GM12874 (cell line): ENCODE measurements around the gene ABLIM3.

ENCODE experiments used
- TF ChIP-seq, protein P1 (sequence below): IDR thresholded peaks from 2 replicates; pipeline ENCODE4 v1.5.1; 2011; ENCODE audit warnings: low read depth, mild to moderate bottlenecking, control low read depth, low read length, moderate library complexity; ENCODE audit not compliant: insufficient read depth

Gene ABLIM3

DNA sequence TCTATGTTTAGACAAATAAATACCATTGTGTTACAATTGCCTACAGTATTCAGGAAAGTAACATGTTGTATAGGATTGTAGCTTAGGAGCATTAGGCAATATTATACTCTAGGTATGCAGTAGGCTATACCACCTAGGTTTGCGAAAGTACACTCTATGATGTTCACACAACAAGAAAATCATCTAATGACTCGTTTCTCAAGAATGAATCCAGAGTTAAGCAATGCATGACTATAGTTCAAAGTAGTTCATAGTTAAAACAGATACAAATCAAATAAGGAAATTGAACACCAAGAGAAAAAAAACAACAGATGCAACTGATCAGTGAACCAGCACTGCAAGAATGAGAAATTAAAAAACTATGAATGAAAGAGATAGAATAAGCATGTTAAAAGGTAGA, 27.6 kb upstream of the ABLIM3 start:
- TF ChIP-seq, protein P1, sequence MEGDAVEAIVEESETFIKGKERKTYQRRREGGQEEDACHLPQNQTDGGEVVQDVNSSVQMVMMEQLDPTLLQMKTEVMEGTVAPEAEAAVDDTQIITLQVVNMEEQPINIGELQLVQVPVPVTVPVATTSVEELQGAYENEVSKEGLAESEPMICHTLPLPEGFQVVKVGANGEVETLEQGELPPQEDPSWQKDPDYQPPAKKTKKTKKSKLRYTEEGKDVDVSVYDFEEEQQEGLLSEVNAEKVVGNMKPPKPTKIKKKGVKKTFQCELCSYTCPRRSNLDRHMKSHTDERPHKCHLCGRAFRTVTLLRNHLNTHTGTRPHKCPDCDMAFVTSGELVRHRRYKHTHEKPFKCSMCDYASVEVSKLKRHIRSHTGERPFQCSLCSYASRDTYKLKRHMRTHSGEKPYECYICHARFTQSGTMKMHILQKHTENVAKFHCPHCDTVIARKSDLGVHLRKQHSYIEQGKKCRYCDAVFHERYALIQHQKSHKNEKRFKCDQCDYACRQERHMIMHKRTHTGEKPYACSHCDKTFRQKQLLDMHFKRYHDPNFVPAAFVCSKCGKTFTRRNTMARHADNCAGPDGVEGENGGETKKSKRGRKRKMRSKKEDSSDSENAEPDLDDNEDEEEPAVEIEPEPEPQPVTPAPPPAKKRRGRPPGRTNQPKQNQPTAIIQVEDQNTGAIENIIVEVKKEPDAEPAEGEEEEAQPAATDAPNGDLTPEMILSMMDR = no peak

DNA sequence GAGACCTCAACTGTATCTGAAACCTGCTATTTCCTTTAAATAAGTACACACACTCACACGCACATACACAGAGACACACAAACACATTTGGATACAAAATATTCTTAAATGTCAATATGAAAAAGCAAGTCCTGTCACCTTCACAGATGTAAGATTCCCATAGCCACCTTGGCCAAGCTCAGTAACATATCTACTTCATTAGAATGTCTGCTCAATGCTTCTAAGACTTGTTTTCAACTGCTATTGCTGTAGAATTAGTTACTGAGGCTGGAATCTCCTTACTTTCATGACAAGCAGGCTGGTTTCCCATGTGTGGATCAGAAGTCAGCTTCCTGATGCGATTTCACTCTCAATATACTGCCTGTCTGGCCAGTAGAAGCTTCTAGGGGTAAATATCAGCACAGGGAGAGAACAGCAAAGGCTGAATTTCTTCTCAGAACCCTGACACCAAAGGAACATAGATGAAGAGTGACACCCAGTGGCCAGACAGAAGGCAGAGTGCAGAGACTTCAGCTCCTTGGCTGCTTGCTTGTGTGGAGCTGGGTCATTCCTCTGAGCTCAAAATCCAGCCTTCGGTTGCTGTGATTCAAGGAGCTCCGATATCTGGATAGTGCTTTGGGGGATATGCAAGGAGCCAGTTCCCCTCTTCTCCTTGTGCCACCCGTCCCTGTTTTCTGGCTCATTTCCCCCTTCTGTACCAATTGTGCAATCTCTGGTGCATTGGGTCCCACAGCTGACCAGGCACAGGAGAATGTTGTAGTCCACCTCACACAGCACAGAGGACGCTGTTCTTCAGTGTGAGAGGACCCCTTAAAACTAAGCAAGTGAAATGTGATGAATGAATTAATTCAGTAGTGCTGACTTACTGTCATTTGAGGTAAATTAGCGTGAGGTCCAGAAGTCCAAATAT, 26.6 kb upstream of the ABLIM3 start:
- TF ChIP-seq, protein P1 = peak; percentile 70

DNA sequence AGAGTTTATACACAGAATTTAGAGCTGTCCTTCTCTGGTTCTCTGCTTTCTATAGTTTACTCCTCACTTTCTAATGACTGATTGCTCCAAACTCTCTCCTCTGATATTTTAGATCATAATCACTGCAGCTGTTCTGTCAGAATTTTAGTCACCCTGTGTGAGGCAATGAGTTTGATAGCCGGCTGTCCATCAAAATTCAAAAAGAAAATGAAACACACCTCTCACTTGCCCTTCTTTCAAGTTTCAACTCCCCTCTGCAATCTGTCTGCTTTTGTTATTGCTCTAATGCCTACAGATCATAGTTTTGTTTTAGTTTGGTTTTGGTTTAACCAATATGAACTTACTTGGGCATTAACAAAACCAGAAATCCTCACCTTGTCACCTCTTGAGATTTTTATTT, 23.3 kb upstream of the ABLIM3 start:
- TF ChIP-seq, protein P1 = no peak

DNA sequence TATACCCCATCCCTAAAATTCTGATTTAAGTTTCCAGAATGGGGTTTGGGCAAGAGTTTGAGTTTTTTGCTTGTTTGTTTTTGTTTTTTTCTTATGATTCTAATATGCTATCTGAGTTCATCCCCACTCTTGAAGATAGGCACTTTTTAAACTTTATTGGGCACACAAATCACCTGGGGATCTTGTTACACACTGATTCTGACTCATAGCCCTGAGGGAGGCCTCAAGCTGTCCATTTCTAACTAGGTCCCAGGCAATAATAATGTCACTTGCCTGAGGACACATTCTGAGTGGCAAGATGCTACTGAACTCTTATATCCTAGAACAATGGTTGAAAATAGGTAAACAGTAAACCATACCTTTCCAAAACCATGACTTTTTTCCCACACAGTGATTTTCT, 22.8 kb upstream of the ABLIM3 start:
- TF ChIP-seq, protein P1 = no peak

DNA sequence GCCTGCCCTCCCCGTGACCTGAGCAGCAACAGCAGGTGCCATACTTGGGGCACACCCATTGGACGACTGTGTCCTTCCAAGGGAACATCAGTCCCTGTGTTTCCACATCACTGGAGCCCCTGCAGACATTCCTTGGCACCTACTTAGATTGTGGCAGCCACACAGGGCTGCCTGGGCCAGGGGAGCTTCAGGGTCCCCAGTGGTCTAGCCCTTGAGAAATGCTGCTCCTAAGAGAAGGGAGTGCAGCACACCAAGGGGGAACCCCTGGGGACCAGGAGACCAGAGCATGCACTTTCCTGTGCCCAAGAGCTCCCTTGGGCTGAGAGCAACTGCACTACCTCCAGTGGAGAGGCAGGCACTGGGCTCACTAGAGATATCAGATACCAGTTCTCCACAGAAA, 20.1 kb upstream of the ABLIM3 start:
- TF ChIP-seq, protein P1 = no peak

- TF ChIP-seq, protein P1 = no peak
These were observed 18.1 kb upstream of the ABLIM3 start for GRCh38 chr5:149123211-149123610.

DNA sequence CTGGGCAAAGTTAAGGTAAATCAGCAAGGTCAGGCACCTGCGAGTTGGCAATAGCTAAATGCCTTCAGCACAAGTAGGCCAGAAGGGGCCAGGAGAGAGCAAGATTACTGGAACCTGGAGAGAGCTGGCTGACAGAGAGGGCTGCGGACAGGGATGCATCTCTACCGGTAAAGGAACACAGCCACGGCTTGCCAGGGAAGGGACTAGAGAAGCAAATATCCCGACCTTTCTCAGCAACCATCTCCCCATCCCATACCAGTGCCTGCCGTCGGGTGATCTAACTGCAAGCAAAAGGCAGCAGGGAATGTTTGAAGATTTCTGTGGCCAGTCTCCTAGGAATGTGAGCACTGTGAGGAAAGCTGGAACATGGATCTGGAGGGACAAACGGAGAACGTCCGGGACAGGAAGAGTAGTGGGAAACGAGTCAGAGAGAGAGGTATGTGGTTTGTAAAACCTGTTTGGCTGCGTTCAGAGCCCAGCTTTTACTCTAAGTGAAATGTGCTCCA, 15.9 kb upstream of the ABLIM3 start:
- TF ChIP-seq, protein P1 = no peak
